K562 (cell line): ENCODE results near the gene PHKA2.

Experiments used
- BCLAF1 ChIP-seq, 2 experiments: fragments of 450-650 bp in 1 of 2; IDR thresholded peaks; 2 replicates each; pipeline ENCODE4 v1.6.1; 2011 to 2017; ENCODE audit warnings: low read depth in 2 of 2, antibody characterized with exemption in 1 of 2, borderline replicate concordance in 1 of 2, low read length in 1 of 2, mild to moderate bottlenecking in 1 of 2, mixed read lengths in 1 of 2; ENCODE audit not compliant: control insufficient read depth in 1 of 2
- CCNT2 ChIP-seq: IDR thresholded peaks from 2 replicates; pipeline ENCODE4 v1.6.1; 2011; ENCODE audit warnings: borderline replicate concordance, low read depth, mild to moderate bottlenecking, moderate library complexity, mixed read lengths, low read length; ENCODE audit not compliant: insufficient read length; ENCODE audit errors: extremely low read depth
- CTCF ChIP-seq, 3 experiments: IDR thresholded peaks in 2 of 3; conservative IDR thresholded peaks in 1 of 3; 2 replicates each; pipeline ENCODE4 v1.5.1; 2011 to 2012; ENCODE audit warnings: low read length in 3 of 3, mild to moderate bottlenecking in 3 of 3, control low read depth in 2 of 3, improper control_type of control experiment in 1 of 3, inconsistent platforms in 1 of 3, low read depth in 1 of 3, mixed read lengths in 1 of 3, moderate library complexity in 1 of 3; ENCODE audit not compliant: insufficient read depth in 2 of 3
- ETS1 ChIP-seq: conservative IDR thresholded peaks from 2 replicates; pipeline ENCODE4 v1.6.1; 2011; ENCODE audit warnings: low read depth, mild to moderate bottlenecking, low read length; ENCODE audit not compliant: control insufficient read depth
- FOXP4 ChIP-seq: sonication (generic); formaldehyde crosslinking; IDR thresholded peaks from 2 replicates; pipeline ENCODE4 v1.8.0; 2022; ENCODE audit warnings: mild to moderate bottlenecking, missing genetic modification reagents, borderline replicate concordance
- HMGXB4 ChIP-seq: sonication (generic); formaldehyde crosslinking; IDR thresholded peaks from 2 replicates; pipeline ENCODE4 v1.8.1; 2023; ENCODE audit warnings: mild to moderate bottlenecking, missing genetic modification reagents
- KDM2B ChIP-seq: fragments of 250-450 bp; sonication (Bioruptor Pico); IDR thresholded peaks from 2 replicates; pipeline ENCODE4 v1.8.0; 2021; ENCODE audit warnings: mild to moderate bottlenecking, moderate library complexity
- PHF21A ChIP-seq: fragments of 450-650 bp; IDR thresholded peaks from 2 replicates; pipeline ENCODE4 v1.6.1; 2017; ENCODE audit warnings: low read depth, borderline replicate concordance
- POLR2A ChIP-seq: fragments of 450-650 bp; conservative IDR thresholded peaks from 2 replicates; pipeline ENCODE4 v1.6.1; 2016
- RCOR1 ChIP-seq, 2 experiments: IDR thresholded peaks; 2 replicates each; pipeline ENCODE4 v1.6.1; 2012; ENCODE audit warnings: low read depth in 2 of 2, low read length in 2 of 2, borderline replicate concordance in 1 of 2, improper control_type of control experiment in 1 of 2
- REST ChIP-seq, 2 experiments: fragments of 450-650 bp; formaldehyde crosslinking in 1 of 2; IDR thresholded peaks; 2 replicates each; pipeline versions ENCODE4 v1.4.0 to v1.6.1; 2014 to 2020; ENCODE audit warnings: mild to moderate bottlenecking in 2 of 2, borderline replicate concordance in 1 of 2, low read depth in 1 of 2
- TAF1 ChIP-seq: IDR thresholded peaks from 2 replicates; pipeline ENCODE4 v1.6.1; 2011; ENCODE audit warnings: mild to moderate bottlenecking, low read length, moderate library complexity; ENCODE audit not compliant: insufficient read depth, control insufficient read depth, severe bottlenecking; ENCODE audit errors: extremely low read depth
- ZNF121 ChIP-seq: sonication (generic); formaldehyde crosslinking; conservative IDR thresholded peaks from 2 replicates; pipeline ENCODE4 v1.8.0; 2022; ENCODE audit warnings: missing genetic modification reagents

DNA sequence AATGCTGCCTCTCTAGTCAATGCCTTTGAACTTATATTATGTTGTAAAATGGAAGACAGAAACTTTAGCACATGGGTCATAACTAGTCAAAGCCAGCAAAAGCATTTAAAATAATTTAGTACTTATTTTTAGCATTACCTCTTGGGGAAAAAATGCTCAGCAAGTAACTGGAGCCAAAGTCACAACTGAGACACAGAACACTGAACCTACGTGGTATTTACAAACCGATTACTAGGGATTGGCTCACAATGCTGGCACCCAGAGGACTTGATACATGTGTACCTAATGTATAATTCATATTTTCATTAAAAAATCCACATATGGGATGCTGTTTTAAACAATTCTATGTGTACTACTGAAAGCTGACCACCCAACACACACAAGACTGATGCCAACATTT, 38.4 kb downstream of the PHKA2 start:
- TF ChIP-seq TAF1 (no peak), POLR2A (no peak), PHF21A (no peak), ZNF121 (CRISPR knock-in tag) (no peak), RCOR1 (IDR thresholded peaks at IDR 0.05; ENCODE audit: borderline replicate concordance in 1 of 2, low read depth in 2 of 2, low read length in 2 of 2) (no peak), CTCF (IDR thresholded peaks at IDR 0.05 in 2 of 3, conservative IDR thresholded peaks at IDR 0.05 in 1 of 3; ENCODE audit: insufficient read depth in 2 of 3, low read depth in 1 of 3, low read length in 3 of 3) (no peak), CCNT2 (no peak), REST (IDR thresholded peaks at IDR 0.05; ENCODE audit: borderline replicate concordance) (no peak), REST (CRISPR knock-in tag; IDR thresholded peaks at IDR 0.05; ENCODE audit: low read depth) (no peak), BCLAF1 (IDR thresholded peaks at IDR 0.05; ENCODE audit: borderline replicate concordance in 1 of 2, control insufficient read depth in 1 of 2, low read depth in 2 of 2, low read length in 1 of 2) (no peak), FOXP4 (CRISPR knock-in tag) (no peak), ETS1 (no peak), HMGXB4 (CRISPR knock-in tag) (no peak), KDM2B (CRISPR knock-in tag) (no peak)
